Activated T-cell treated with anti-CD3 and anti-CD28 coated beads for 4 hours (primary cell): Measurements from ENCODE around the gene TWIST1.

Experiments
- DNase-seq: peaks from one replicate; pipeline ENCODE4 v3.0.0-alpha.2; 2020

The TWIST1 gene

DNA sequence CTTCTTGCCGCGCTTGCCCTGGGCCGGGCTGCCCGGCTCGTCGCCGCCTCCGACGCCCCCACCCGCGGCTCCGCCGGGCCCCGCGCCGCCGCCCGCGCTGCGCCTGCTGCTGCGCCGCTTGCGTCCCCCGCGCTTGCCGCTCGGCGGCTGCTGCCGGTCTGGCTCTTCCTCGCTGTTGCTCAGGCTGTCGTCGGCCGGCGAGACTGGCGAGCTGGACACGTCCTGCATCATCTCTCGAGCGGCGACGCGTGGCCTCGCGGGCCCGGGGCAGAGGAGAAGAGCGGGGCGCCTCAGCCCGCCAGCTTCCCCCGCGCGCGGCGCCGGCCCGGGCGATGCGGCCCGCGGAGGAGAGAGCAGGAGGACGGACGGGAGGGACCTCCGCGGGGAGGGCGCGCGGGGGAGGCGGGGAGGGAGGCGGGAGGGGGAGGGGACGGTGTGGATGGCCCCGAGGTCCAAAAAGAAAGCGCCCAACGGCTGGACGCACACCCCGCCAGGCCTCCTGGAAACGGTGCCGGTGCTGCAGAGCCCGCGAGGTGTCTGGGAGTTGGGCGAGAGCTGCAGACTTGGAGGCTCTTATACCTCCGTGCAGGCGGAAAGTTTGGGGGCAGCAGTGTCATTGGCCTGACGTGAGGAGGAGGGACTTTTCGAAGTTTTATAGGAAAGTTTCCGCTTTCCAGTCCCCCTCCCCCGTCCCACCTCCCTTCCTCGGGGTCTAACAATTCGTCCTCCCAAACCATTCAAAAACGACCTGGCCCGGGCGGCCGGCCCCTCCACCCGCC is at the start of gene TWIST1:
Gene TWIST1, minus strand, starts transcription at position 546 of the 779 bp plus-strand sequence. Its CDS starts 315 bp downstream, at position 231.
- no peak for DNase-seq

GRCh38 chr7:19161671-19162070 is 44.2 kb upstream of the TWIST1 start:
- DNase-seq, result no peak

DNA sequence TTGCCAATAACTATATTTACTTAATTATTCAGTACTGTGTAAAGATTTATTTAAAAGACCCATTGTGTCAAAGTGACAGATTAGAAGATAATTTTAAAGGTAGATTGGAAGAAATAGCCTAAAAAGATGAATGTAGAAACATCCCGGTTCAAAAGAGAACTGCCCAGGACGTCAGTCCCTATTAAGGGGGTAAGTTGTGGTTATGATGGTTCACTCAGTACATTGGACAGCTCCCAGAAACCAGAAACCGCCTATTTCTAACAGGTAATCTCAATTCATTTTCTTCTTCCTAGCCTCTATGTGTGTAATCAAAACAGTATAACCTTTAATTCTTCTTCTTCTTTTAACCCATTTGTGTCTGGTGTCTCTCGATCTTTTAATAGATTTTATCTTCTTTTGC is 29.3 kb upstream of the TWIST1 start:
- DNase-seq, result no peak

- no peak for DNase-seq
Measured at GRCh38 chr7:19145434-19146115, 28.1 kb upstream of the TWIST1 start.

GRCh38 chr7:19144661-19145433 is 27.4 kb upstream of the TWIST1 start, which contains the start of gene FERD3L:
TSS of gene FERD3L (minus strand) at chr7:19145421. CDS start at chr7:19145362, 59 bp downstream.
- no peak for DNase-seq

DNA sequence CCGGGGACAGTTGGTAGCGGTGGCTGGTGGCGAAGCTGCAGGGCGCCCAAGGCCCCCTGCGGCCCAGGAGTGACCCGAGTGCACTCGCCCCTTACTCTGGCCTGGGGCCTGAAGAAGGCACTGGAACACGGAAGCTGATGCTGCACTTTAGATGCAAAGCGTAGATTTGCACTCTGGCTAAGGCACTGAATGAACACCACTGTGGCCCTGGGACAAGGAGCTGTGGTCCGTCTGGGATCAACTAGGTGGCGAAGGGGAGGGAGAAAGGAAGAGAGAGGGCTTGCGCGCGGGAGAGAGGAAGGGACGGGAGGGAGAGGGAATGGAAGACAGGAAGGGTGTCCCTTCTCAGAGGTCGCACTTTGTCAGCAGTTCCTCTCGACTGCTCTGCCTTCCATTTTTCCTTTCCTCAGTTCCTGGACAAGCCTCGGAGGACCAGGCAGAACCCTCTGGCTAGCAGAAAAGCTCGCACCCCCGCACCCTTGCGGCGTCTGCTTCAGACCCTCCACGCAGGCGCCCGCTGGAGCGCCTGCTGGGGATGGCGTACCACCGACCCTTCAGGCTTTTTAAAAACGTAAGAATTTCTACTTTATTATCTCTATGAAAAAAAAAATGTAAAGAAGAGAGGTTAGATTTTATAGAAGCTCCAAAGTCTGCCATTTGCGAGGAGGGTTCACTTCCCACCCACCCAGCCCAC is 26.6 kb upstream of the TWIST1 start:
- no peak for DNase-seq

GRCh38 chr7:19139706-19140327 is 22.4 kb upstream of the TWIST1 start:
- DNase-seq, result no peak

GRCh38 chr7:19133886-19134285 is 16.4 kb upstream of the TWIST1 start:
- no peak for DNase-seq

DNA sequence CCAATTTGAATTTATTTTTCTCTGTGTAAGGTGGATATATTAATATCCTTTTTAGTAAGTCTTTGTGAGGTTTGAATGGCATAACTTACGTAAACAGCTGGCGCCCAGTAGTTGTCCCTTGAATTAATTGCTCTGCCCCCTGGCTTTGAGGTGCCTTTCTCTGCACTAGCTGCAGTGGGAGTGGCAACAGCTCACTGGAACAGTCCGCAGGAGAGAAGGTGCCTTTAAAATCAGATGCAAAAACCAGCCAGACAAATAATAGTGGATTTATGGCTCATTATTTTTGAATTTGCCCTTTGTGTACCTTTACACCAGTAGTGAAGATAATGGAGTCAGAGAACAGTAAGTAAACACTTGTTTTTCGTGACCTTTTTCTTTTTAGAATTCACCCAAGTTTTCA is 16.0 kb upstream of the TWIST1 start:
- DNase-seq, result no peak

DNA sequence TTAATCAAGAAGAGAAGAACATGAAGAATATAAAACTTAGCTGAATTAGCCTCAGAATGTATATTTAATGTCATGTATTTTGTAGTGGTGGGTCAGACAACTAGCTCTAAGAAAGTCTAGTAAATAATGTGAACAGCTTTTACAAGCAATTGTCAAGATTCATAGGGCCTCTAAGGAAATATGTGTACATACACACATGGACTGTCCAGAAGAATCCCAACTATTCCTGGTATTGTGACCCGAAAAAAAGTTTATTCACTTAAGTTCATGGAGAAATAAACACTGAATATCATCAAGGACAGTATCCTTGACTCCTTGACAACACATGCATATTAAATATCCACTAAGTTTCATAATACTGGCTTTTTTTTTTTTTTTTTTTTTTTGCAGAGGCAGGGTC is 11.4 kb upstream of the TWIST1 start:
- no peak for DNase-seq

DNA sequence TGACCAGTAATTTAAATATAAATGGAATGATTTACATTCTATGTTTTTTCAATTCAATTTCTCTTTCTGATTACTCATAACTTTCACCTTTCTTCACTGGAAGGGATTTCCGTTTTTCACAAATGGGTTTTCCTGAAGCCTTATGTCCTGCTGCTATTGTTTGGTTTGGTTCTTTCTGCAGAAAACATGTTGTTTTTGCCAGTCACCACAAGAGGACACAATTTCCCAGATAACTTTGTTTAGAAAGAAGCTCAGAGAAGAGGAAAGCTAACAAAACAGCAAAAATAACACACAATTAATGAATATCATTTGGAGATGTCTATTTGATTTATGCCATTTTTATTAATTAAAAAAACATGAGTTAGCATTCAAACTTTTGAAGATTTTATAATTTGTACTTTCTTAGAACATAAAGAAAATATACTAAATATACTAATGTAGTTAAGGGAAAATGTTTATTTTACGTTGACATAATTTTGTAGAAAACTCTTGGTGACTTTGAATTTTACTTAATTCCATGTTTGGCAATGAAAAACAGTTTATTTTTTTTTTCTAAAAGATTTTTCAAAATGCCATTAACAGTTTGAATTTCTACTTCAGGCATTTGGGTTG is 4.6 kb upstream of the TWIST1 start:
- no peak for DNase-seq

- DNase-seq, result no peak
Measured at GRCh38 chr7:19119870-19120486, 2.5 kb upstream of the TWIST1 start.

DNA sequence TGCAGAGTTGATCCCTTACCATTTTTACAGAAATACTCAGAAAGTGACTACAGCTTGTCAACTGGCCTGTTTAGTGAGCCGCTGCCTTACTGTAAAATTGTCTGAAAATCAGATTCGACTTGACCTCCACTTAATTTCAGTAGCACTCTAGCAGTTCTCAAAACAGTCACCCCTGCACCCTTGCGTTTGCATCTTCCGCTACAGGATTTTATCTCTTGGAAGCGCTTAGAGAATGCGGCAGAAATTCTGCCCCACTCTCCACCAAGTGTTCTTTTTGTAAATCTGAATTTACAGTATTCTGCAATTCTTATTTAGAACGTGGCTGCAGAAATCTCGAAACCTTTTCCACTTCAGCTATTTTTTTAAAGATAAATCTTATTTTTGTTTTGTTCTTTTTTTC is 1.9 kb upstream of the TWIST1 start:
- no peak for DNase-seq

GRCh38 chr7:19118636-19119371 is 1.4 kb upstream of the TWIST1 start:
- no peak for DNase-seq

GRCh38 chr7:19117870-19118608 is 603 bp upstream of the TWIST1 start:
- no peak for DNase-seq

DNA sequence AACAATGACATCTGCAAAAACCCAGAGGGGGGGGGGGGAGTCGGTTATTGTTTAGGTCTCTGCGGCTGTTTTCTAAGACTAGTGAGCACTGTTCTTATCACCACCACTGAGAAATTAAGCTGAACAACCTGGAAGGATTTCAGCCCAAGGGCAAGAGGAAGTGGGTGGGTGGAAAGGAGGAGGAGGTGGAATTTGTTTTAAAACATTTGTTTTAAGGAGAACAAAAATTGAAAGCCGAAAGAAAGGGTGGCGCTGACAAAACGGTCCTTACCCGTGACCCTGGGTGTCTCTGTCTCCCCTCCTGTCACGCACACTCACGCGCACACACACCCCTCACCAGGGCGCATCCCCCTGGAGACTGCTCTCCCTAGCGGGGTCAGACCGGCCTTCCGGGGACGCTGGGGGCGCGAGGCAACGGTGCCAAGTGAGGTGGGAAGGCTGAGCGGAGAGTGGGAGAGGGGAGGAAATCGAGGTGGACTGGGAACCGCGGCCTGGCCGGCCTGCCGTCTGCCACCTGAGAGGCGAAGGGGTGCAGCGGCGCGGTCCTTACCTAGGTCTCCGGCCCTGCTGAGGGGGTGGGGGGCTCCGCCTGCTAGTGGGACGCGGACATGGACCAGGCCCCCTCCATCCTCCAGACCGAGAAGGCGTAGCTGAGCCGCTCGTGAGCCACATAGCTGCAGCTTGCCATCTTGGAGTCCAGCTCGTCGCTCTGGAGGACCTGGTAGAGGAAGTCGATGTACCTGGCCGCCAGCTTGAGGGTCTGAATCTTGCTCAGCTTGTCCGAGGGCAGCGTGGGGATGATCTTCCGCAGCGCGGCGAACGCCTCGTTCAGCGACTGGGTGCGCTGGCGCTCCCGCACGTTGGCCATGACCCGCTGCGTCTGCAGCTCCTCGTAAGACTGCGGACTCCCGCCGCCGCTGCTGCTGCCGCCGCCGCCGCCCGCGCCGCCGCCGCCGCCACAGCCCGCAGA is 1.0 kb downstream of the TWIST1 start:
- no peak for DNase-seq

GRCh38 chr7:19114551-19114855 is 2.9 kb downstream of the TWIST1 start:
- no peak for DNase-seq

DNA sequence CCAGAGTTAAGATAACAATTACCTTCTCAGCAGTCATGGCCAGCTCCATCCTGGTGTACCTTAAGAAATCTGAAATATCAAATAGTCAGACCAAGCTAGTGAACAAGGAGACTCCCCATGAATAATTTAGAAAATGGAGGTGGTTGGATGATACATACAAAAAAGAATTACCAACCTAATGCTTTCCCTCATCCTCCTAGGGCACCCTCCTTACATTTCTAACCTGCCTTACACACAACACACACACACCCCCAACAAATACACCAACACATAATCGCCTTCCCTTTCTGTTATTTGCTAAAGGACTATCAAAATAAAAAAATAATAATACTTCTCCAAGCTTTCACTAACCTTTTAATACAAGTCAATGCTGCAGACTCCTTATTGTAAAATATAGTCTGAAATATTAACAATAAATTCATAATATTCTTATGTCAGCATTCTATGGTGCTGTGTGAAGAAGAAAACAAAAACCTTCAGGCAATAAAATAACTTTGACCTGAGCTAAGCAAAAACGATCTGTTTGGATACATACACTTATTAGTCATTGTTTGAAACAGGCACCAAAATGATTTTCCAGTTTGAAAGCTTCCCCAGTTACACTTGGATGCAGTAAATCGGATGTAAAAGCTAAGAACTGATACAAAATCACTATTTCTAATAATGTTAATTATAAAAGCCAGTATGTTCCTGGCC is 3.4 kb downstream of the TWIST1 start:
- DNase-seq, result no peak

GRCh38 chr7:19113002-19113350 is 4.5 kb downstream of the TWIST1 start:
- DNase-seq, result no peak
